GM21737 (cell line): ENCODE results near the gene SEH1L.
"Not testable (repeated sequence)": the region's sequence is repeated elsewhere in the genome, so short reads cannot be mapped to it uniquely, and the experiment has no call there.

ENCODE experiments used
- ATAC-seq: cut with Tn5 transposase; IDR thresholded peaks from one replicate; pipeline ENCODE4 v1.9.1; 2021; ENCODE audit warnings: mild to moderate bottlenecking, moderate library complexity; ENCODE audit not compliant: unreplicated experiment

The SEH1L gene

DNA sequence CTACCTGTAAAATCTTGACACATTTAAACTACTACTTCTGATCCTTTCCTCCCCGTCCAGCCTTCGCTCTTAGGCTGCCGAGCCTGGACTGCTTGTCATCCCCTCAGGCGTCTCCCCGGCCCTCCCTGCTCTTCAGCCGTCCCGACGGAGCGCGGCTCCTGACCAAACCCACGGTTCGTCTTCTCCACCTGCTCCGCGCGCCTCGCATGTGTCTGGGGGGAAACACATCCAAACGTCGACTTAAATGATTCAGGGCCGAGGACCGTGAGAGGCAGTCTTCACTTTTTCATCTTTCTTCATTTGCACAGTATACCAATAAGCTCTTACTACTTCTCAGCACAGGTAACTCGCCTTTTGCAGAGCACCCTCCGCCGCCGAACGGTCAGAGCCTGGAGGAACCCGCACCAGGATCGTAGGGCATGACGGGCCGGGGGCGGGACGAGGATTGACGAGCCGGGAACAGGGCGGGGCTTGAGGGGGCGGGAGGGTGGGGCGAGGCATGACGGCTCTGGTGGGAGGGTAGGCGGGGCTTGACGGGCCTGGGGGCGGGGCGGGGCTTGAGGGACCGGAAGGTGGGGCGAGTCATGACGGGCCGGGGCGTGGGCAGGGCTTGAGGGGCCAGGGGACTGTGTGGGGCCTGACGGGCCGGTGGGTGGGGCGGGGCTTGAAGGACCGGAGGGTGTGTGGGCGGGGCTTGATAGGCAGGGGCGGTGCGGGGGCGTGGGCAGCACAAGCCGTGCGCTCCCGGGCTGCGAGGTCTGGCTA, at the start of gene SEH1L:
Gene SEH1L (plus strand): TSS at position 727 of the 765 bp plus-strand sequence. CDS start 111 bp downstream, outside the sequence.
- ATAC-seq = peak; percentile 80

DNA sequence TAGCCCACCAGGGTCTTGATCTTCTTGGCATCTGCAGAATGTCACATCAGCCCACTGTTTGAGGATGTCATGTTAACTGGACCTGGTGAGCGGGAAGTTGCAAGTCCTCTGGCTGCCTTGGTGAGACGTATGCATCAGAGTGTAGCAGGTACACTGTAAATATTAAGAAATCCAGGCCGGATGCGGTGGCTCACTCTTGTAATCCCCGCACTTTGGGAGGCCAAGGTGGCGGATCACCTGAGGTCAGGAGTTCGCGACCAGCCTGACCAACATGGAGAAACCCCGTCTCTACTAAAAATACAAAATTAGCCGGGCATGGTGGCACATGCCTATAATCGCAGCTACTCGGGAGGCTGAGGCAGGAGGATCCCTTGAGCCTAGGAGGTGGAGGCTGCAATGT, 46.6 kb upstream of the SEH1L start:
- ATAC-seq = not testable (repeated sequence)

DNA sequence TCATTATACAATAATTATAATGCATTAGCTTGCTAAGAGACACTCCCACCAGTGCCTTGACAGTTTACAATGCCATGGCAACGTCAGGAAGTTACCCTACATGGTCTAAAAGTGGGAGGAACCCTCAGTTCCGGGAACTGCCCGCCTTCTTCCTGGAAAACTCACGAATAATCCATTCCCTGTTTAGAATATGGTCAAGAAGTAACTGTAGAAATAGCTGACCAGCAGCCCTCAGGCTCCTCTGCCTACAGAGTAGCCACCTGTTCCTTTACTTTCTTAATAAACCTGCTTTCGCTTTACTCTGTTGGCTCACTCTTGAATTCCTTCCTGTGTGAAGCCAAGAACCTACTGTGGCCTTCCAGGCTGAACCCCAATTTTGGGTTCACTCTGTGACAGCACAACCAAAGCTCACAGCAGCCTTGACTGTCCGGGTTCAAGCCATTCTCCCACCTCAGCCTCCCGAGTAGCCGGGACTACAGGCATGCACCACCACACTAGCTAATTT, 43.7 kb upstream of the SEH1L start:
- ATAC-seq = no peak

DNA sequence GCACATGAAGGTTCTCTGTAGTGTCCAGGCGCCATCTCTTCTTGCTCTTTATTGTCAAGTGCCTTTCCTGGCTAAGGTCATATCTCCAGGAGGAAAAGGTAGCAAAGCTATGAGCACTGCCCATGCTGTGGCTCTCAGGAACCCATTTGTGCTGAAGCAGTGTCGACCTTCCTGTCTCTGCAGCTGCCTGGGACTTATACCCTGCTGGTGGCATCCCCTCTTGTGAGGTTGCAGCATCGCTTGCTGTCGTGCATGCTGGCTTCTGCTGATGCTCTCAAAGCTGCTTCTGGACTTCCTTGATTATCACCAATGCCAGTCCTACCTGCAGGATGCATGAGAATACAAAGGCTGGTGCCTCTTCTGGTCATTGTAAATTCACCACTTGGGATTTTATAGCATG, 41.7 kb upstream of the SEH1L start:
- ATAC-seq = no peak

GRCh38 chr18:12906773-12907172, 41.0 kb upstream of the SEH1L start:
- no peak for ATAC-seq

DNA sequence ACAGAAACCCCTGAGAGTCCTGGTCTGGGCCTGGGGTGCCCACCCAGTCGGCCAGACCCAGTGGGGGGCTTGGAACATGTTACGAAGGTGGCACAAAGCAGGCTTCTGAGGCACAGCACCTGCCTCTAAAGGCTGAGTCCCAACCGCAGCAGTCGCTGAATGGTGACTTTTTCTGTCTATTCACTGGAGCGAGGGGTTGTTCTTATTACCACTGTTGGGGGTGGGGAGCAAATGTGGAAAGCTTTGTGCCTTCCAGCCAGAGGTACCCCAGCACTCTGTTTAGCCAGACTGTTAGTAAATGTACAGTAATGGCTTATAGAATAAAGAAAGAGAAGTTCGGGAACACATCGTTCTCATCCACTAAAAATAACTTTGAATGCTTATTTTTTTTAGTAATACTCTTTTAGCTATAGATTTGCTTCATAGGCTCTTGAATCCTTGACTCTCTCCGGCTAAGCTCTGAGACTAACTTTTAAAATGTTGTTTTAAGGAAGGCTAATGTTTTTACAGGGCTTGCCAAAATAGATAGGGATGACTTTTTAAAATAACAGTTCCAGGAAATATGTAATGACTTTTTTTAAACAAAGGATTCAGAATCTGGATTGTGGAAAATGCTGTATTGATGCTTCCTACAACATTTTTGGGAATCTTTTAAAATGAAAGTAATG, 40.4 kb upstream of the SEH1L start:
- ATAC-seq = no peak

DNA sequence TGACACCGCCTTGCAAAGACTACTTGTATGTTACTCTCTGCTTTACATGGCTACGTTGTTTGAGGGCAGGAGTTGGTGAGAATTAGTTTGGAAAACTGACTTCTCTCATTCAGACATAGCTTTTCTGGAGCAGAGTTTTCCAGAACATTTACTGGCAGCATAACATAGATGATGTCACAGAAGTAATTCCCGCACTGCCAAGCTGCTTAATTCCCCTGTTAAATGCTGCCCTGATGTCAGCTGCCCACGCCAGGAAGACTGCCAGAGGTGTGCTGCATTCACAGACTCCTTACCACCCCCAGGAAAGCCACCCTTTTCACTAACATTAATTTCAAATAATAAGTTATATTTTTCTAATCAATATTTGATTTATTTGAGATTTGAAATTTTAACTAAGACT, 39.1 kb upstream of the SEH1L start:
- no peak for ATAC-seq

GRCh38 chr18:12911025-12911928, 36.5 kb upstream of the SEH1L start:
- no peak for ATAC-seq

- no peak for ATAC-seq
Measured at GRCh38 chr18:12911929-12912703, 35.7 kb upstream of the SEH1L start.

GRCh38 chr18:12921178-12921577, 26.6 kb upstream of the SEH1L start:
- ATAC-seq = no peak

- no peak for ATAC-seq
Measured at GRCh38 chr18:12922266-12922665, 25.5 kb upstream of the SEH1L start.

DNA sequence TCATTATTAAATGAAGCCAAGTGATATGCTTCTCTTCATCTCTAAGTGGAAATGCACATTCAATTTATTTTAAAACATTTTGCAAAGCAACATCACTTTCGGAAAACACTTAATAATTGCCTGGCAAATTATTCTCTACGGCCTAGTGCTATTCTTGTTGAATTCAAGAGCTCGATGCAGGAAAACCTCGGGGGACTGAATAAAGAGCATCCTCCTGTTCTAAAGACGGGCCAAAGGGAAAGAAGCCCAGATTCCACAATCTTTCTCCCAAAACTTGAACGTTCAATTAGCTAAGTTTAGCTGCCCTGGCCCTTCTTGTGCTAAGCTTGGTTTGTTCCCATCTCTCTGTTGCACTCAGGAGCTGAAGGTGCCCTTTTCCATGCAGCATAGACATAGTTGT, 23.2 kb upstream of the SEH1L start:
- no peak for ATAC-seq

DNA sequence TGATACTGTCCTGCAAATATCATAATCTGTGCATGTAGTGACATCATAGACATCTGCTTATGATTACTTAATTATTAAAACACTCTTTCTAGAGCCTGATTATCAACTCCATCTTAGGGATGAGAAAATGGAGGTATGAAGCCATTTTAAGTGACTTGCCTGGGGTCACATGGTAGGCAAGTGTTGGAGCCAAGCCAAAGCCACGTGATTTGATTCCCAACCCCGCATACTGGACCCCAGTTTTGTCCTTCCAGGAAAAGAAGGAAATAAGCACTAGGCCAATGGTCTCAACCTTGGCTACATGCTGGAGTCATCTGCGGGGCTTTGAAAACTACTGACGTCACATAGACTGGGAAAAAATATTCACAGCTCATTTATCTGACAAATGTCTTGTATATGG, 19.6 kb upstream of the SEH1L start:
- no peak for ATAC-seq

GRCh38 chr18:12928641-12929040, 19.2 kb upstream of the SEH1L start:
- no peak for ATAC-seq

DNA sequence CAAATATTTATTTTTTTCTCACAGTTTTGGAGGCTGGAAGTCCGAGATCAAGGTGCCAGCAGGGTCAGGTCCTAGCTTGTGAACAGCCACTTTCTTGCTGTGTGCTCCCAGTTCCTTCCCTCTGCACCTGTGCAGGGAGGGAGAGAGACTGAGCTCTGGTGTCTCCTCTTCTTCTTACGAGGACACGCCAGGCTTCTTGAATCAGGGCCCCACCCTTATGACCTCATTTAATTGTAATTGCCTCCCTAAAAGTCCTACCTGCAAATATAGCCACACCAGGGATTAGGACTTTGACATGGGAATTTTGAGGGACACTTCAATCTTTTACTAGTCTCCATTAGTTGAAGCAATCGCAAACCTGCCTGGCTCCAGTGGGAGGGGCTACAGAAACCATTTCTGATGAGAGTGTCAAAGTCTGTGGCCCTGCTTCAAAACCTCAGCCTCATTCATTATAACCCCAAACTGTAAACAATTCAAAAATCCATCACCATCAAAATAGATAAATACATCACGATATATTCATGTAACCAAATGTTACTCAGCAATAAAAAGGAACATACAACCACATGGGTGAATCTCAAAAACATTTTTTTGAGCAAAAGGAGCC, 18.2 kb upstream of the SEH1L start:
- no peak for ATAC-seq

GRCh38 chr18:12930376-12930775, 17.4 kb upstream of the SEH1L start:
- no peak for ATAC-seq

DNA sequence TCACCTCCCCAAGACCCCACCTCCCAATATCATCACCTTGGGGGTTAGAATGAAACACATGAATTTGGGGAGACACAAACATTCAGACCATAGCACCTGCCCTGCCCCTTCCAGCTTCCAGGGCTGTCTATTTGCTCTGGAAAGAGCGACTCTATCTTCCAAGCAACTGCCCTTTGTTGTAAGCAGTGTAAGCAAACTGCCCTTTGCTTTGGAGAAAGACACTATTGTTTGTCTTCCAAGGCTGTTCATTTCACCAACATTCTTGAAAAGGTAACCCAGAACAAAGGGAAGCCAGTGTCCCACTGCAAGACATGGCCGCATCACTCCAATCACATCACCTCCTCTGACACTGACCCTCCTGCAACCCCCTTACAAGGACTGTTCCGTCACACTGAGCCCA, 16.9 kb upstream of the SEH1L start:
- ATAC-seq = no peak

GRCh38 chr18:12933327-12933726, 14.5 kb upstream of the SEH1L start:
- no peak for ATAC-seq

GRCh38 chr18:12934454-12935071, 13.2 kb upstream of the SEH1L start:
- no peak for ATAC-seq

DNA sequence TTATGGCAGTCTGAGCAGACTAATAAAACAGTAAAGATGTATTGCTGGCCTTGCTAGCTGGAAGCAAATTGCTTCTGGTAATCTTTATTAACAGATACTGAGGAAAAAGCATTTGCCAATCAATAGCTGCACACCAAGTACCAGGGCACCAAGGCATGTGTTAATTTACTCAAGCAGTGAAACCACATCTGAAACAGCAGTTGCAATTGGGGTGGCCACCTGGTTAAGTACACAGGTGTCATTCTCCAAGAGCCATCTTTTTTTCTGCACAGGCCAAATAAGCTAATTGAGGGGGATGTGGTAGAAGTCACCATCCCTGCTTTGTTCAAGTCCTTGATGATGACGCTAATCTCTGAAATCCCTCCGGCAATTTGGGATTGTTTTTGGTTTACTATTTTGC, 8.6 kb upstream of the SEH1L start:
- no peak for ATAC-seq
